Measurements from ENCODE around the gene CLASP1. TPM values are rescaled to one million over a fixed set of nuclear protein-coding genes. Genes with fewer than 3 reads are reported as not detected.

CLASP1 gene
- total and polyA plus RNA-seq, 2 donors (not counting 3 experiments of a cell fraction or from before 2014, with no cell fraction given) = 10.0 to 57.9 TPM

DNA sequence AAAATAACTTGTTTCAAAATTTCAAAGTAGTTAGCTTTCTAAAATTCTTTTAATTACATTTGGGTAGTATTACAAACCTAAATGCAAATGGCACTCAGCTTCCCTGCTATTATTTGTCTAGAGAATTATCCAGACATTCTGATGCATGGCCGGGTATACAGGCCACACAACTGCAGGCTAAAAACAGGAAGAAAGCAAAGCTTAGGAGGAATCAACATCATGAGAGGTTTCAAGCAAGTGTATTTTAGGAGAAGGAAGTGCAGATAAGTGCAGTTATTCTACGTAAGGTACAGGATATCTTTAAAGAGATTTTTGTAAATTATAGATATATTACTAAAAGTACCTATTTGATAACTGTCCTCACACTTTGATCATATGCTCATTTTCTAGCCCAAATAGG lies 165.4 kb downstream of the CLASP1 start:
- no peaks in the 10 kb centered on the region for H3K4me1 ChIP-seq (ENCODE audit: control insufficient read depth, extremely low read depth, insufficient read depth, low read length)
- FAIRE-seq = no peak
- no peak overlapping the region for H3K4me2 ChIP-seq (ENCODE audit: insufficient read depth, low read length)

More for the DNA sequence above, 165.4 kb downstream of the CLASP1 start:
- dilution Hi-C loops (cut with MboI; ENCODE audit: extremely low pct_ligation_motif_present, low sequenced_read_pairs) = no loop called here
- Histone ChIP-seq H3K27ac (ENCODE audit: insufficient read depth, low read depth, low read length) (no peak overlapping the region), H3K36me3 (ENCODE audit: control insufficient read depth in 2 of 2, extremely low read depth in 1 of 2, insufficient read depth in 2 of 2, low read length in 2 of 2) (no peaks in the 10 kb centered on the region), H3K79me2 (ENCODE audit: control insufficient read depth, insufficient read depth, low read length) (peaks cover 4% of the 10 kb centered on the region), H3K9ac (replicated peaks; ENCODE audit: extremely low read depth, insufficient read depth, low read length) (no peak overlapping the region), H3K4me3 (replicated peaks in 1 of 3; ENCODE audit: insufficient read depth in 1 of 3, low read depth in 1 of 3, low read length in 3 of 3) (no peak overlapping the region), H3K9me1 (replicated peaks; ENCODE audit: control insufficient read depth, extremely low read depth, insufficient read depth, low read length) (no peaks in the 10 kb centered on the region), H2AFZ (ENCODE audit: low read depth, low read length) (no peak overlapping the region), H4K20me1 (replicated peaks; ENCODE audit: control insufficient read depth, extremely low read depth, insufficient read depth, low read length) (no peaks in the 10 kb centered on the region), H3K27me3 (ENCODE audit: control insufficient read depth in 2 of 2, insufficient read depth in 2 of 2, low read length in 2 of 2) (no peaks in the 10 kb centered on the region), H3K9me3 (replicated peaks; ENCODE audit: control insufficient read depth, insufficient read depth, low read length) (no peaks in the 10 kb centered on the region)
- TF ChIP-seq JUN (IDR thresholded peaks at IDR 0.05; ENCODE audit: borderline replicate concordance, insufficient read depth, insufficient read length, low read depth) (no peak), POLR2AphosphoS5 (IDR thresholded peaks at IDR 0.05; ENCODE audit: insufficient read depth, low read depth, low read length) (no peak), FOS (IDR thresholded peaks at IDR 0.05; ENCODE audit: borderline replicate concordance, insufficient read depth, low read length) (no peak), MYC (IDR thresholded peaks at IDR 0.05; ENCODE audit: low read depth, low read length) (no peak), GATA2 (IDR thresholded peaks at IDR 0.05; ENCODE audit: insufficient read depth, insufficient read length, low read depth, low read length) (no peak), POLR2A (IDR thresholded peaks at IDR 0.05; ENCODE audit: low read depth, low read length) (no peak), EZH2 (IDR thresholded peaks at IDR 0.05; ENCODE audit: borderline replicate concordance, low read depth, low read length, severe bottlenecking) (no peak)
- TF ChIP-seq, protein P1, sequence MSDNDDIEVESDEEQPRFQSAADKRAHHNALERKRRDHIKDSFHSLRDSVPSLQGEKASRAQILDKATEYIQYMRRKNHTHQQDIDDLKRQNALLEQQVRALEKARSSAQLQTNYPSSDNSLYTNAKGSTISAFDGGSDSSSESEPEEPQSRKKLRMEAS (IDR thresholded peaks at IDR 0.05; ENCODE audit: insufficient read depth, insufficient read length) = no peak
- TF ChIP-seq, protein P2, sequence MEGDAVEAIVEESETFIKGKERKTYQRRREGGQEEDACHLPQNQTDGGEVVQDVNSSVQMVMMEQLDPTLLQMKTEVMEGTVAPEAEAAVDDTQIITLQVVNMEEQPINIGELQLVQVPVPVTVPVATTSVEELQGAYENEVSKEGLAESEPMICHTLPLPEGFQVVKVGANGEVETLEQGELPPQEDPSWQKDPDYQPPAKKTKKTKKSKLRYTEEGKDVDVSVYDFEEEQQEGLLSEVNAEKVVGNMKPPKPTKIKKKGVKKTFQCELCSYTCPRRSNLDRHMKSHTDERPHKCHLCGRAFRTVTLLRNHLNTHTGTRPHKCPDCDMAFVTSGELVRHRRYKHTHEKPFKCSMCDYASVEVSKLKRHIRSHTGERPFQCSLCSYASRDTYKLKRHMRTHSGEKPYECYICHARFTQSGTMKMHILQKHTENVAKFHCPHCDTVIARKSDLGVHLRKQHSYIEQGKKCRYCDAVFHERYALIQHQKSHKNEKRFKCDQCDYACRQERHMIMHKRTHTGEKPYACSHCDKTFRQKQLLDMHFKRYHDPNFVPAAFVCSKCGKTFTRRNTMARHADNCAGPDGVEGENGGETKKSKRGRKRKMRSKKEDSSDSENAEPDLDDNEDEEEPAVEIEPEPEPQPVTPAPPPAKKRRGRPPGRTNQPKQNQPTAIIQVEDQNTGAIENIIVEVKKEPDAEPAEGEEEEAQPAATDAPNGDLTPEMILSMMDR (IDR thresholded peaks at IDR 0.05; ENCODE audit: extremely low read depth in 1 of 2, insufficient read depth in 1 of 2, low read depth in 1 of 2, low read length in 2 of 2) = no peak
- no peak for DNase-seq (ENCODE audit: low read depth, low spot score)
- no TSS peak for BruUV-seq (replicated peaks)
- intact Hi-C loops (cut with micrococcal nuclease) = no loop called here
- CTCF ChIA-PET = interaction anchor here (2.0 kb wide), 1 partner anchor 11 kb away, joined by 4 read pairs; no protein-coding TSS in a partner anchor
- POLR2A ChIA-PET = no interaction called here

All from endothelial cell of umbilical vein (primary cell).